GM18858 (cell line): ENCODE measurements around the gene ZNF763.
A peak's percentile ranks its signal among the peaks of the same experiment; 100 is the strongest.
"Not testable (repeated sequence)": the region's sequence is repeated elsewhere in the genome, so short reads cannot be mapped to it uniquely, and the experiment has no call there.

ENCODE experiments used
- ATAC-seq: cut with Tn5 transposase; IDR thresholded peaks from one replicate; pipeline ENCODE4 v1.9.1; 2021; ENCODE audit not compliant: unreplicated experiment

The ZNF763 gene

DNA sequence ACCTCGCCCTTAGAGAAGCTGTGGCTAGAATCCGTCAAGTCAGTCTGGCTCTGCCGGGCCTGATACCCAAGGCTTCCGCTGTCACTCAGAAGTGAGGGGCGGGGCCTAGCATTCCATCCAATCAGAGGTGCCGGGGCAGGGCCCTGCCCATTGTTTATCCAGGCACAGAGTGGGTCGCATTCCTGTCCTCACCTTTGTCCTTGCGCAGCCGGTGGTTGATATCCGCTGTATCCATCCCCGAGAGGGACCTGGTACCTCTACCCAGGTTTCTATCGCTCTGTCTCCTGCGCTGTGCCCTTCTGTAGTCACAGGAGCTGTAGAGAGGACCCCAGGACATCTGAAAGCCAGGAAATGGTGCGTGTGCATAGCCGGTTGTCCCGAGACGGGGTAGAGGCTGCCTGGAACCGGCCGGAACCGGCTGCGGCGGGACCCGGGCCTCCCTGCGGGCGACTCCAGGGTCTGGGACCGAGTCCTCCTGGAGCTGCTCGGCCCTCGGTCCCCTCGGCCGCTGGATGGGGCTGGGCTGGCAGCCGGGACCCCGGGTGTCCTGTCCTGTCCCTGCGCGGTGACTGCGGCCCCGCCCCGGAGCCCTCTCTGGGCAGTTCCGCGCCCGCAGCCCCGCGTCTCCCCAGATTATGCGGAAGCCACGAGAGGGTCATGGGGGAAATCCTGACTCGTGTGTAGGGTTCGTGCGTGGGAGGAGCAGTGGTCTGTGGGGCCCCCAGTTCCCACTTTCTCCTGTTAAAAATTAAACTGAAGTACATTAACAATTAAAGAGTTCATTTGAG, at the start of gene ZNF763:
Gene ZNF763, plus strand, starts transcription at position 183 of the 788 bp plus-strand sequence. Its CDS starts 169 bp downstream, at position 352.
- peak; percentile 73 for ATAC-seq

DNA sequence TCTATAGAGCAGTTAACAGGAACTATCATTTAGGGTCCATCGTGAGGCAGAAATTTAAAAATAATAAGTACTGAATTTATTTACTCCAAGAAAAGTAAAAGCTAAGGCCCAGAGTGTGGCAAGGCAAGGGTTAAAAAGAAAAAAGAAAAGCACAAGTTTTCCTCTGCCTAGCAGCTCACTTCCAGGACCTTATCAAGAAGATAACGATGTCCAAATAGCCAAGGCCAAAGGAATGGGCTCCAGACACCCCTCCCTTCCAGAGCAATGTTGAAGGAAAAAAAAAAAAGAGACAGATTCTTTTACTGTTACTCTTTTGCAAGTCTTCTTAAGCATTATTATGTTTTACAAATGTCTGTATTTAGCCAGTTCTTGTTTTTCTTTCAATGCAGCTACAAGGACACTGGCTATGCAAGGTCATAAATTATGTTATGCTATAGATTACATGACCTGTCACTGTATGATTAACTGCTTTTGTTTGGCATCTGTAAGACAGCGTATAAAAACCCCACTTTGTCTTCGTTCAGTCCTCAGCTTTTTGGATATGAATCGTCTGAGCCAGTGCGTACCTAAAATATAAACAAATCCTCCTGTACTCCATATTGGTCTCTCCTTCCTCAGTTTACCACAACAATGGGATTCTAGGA, 42.9 kb upstream of the ZNF763 start:
- no peak for ATAC-seq

DNA sequence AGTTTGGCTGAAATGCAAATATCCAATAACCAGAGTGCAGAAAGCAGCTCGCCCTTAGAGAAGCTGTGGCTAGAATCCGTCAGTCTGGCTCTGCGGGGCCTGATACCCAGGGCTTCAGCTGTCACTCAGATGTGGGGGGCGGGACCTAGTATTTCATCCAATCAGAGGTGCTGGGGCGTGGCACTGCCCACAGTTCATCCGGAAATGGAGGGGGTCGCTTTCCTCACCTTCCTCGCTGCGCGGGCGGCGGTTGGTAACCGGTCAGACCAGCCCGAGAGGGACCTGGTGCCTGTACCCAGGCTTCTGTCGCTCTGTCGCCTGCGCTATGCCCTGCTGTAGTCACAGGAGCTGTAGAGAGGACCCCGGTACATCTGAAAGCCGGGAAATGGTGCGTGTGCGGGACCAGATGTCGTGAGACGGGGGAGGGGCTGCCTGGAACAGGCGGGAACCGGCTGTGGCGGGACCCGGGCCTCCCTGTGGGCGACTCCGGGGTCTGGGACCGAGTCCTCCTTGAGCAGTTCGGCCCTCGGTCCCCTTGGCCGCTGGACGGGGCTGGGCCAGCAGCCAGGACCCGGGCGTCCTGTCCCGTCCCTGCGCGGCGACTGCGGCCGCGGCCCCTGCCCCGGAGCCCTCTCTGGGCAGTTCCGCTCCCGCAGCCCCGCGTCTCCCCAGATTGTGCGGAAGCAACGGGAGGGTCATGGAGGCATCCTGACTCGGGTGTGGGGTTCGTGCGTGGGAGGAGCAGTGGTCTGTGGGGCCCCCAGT, 39.8 kb upstream of the ZNF763 start, which contains the start of gene ZNF700:
Gene ZNF700, plus strand, starts transcription at position 222 of the 765 bp plus-strand sequence. Its CDS starts 104 bp downstream, at position 326.
- peak; percentile 65 for ATAC-seq

DNA sequence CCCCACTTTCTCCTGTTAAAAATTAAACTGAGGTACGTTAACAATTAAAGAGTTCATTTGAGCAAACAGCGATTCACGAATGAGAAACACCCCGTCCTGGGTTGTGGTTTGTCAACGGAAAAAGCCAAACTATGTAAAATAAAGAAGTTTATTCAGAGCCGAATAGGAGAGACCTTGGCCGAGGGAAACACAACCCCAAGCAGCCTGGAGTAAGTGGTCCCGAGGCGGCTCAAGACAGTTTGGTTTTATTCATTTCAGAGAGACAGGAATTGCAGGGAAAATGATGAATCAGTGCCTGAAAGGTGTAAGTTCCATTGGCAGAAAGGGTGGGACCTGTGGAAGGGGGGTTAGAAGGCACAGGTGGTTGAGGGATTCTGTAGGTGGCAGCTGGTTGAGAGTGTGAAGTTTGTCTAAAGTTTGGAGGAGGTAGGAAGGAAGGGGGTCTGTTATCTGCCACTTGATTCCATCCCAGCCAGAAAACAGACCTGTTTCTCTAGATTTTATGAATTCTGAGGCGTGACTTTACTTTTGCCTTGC, 39.1 kb upstream of the ZNF763 start:
- ATAC-seq, result not testable (repeated sequence)

DNA sequence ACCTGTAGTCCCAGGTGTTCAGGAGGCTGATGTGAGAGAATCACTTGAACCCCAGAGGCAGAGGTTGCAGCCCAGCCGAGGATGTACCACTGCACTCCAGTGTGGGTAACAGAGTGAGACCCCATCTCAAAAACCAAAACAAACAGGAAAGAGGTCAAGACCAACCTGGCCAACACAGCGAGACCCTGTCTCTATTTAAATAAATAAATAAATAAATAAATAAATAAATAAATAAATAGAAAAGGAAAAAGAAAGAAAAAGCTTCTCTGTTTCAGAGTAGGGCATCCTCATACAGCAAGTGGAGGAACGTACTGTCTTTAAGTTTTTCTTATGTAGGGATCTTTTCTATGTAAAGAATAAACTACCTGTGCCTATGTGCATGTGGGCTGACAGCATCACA, 37.6 kb upstream of the ZNF763 start:
- no peak for ATAC-seq

DNA sequence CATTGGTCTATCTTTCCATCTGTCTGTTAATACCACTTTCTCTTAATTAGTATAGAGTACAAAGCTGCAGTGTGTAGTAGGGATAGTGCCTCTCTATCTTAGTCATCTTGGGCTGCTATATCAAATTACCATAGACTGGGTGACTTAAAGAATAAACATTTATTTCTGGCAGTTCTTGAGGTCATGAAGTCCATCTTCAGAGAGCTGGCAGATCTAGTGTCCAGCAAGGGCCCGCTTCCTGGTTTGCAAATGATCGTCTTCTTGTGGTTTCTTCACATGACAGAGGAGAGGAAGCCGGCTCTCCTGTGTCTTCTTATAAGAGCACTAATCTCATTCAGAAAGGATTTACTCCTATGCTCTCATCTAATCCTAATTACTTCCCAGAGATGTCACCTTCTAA, 33.8 kb upstream of the ZNF763 start:
- ATAC-seq, result no peak

DNA sequence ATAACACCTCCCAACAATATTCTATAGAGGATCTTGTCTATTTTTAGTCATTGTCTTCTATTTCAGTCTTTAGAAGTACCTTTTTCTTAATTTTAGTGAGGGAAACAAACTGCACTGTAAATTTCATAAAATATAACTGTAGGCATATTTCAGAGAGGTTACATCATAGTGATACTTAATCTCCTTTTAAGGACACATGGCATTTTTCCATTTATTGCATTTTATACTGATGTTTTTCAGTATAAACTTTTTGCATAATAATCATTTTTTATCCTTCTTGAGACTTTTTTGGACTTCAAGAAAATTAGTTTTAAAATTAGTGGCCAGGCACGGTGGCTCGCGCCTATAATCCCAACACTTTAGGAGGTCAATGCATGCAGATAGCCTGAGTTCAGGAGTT, 33.3 kb upstream of the ZNF763 start:
- no peak for ATAC-seq

DNA sequence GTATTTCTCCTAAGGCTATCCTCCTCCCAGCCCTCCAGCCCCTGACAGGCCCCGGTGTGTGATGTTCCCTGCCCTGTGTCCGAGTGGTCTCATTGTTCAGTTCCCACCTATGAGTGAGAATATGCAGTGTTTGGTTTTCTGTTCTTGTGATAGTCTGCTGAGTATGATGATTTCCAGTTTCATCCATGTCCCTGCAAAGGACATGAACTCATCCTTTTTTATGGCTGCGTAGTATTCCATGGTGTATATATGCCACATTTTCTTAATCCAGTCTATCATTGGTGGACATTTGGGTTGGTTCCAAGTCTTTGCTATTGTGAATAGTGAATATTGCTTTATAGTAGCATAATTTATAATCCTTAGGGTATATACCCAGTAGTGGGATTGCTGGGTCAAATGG, 29.0 kb upstream of the ZNF763 start:
- ATAC-seq, result not testable (repeated sequence)

DNA sequence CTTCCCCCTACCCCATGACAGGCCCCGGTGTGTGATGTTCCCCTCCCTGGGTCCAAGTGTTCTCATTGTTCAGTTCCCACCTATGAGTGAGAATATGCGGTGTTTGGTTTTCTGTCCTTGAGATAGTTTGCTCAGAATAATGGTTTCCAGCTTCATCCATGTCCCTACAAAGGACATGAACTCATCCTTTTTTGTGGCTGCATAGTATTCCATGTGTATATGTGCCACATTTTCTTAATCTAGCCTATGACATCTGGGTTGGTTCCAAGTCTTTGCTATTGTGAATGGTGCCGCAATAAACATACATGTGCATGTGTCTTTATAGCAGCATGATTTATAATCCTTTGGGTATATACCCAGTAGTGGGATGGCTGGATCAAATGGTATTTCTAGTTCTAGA, 26.5 kb upstream of the ZNF763 start:
- ATAC-seq, result not testable (repeated sequence)

DNA sequence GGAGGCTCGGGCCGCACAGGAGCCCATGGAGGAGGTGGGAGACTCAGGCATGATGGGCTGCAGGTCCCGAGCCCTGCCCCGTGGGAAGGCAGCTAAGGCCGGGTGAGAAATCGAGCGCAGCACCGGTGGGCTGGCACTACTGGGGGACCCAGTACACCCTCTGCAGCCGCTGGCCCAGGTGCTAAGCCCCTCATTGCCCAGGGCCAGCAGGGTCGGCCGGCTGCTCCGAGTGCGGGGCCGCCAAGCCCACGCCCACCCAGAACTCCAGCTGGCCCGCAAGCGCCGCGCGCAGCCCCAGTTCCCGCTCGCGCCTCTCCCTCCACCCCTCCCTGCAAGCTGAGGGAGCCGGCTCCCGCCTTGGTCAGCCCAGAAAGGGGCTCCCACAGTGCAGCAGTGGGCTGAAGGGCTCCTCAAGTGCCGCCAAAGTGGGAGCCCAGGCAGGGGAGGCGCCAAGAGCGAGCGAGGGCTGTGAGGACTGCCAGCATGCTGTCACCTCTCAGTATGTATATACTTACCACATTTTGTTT, 23.4 kb upstream of the ZNF763 start:
- ATAC-seq, result not testable (repeated sequence)

DNA sequence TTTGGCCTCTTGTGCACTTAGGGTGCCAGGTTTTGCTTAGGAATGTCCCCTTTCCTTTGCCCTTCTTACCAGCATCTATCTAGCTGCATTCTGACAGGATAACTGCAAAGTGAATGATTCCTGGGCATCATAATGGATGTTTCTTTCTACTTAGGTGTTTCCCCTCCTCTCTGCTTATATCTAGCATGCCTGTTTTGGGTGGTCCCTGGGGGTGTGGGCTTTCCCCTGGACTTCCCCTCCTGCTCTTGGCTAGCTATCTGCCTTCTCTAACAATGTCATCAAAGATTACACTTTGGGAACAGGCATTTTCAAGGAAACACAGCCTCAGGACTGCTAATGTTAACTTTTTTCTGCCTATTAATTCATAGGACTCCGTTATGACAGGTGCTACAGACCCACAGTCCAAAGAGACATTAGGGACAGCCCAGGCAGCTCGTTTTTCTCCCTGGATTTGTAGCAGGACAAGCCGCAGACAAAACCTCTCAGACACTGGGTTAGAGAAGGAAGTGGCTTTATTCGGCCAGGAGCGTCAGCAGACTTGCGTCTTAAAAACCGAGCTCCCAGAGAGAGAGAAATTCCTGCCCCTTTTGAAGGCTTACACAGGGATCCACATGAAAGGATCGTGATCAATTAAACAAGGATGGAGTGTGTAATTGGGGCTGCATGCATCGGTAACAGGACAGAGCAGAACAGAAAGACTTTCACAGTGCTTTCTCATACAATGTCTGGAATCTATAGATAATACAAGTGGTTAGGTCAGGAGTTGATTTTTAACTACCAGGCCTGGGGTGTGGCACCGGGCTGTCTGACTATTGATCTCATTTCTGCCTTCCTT, 22.6 kb upstream of the ZNF763 start:
- no peak for ATAC-seq

DNA sequence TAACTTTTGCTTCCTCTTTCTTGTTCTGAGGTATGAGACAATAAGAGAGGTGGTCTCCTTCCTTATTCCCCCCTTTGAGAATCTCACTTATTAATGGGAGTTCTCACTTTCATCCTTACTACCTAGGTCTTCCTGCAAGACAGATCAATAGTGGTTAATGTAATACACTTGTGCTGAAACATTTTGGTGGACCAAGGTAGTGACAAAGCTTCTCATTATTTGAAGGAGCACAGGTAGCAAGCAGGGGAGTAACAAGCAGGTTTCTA, 22.1 kb upstream of the ZNF763 start:
- no peak for ATAC-seq

DNA sequence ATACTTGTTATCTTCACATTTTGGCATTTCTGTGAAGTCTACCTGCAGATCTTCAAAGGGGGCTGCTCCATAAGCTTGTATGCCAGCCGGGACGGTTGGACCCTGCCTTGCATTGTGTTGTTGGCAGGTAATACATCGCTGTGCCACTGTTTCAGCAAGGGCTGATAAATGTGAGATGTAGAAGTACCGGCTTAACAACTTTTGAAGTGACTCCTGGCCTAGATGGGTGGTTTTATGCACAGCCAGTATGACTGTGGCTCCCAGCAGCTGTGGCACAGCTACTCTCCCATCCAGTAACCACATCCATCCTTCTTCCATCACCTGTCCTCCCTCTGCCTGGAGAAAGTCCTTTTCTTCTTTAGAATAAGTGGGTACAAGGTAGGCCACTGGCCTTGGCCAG, 20.2 kb upstream of the ZNF763 start:
- ATAC-seq, result no peak

DNA sequence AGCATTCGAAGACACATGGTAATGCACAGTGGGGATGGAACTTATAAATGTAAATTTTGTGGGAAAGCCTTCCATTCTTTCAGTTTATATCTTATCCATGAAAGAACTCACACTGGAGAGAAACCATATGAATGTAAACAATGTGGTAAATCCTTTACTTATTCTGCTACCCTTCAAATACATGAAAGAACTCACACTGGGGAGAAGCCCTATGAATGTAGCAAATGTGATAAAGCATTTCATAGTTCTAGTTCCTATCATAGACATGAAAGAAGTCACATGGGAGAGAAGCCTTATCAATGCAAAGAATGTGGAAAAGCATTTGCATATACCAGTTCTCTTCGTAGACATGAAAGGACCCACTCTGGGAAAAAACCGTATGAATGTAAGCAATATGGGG, 16.2 kb upstream of the ZNF763 start:
- no peak for ATAC-seq

DNA sequence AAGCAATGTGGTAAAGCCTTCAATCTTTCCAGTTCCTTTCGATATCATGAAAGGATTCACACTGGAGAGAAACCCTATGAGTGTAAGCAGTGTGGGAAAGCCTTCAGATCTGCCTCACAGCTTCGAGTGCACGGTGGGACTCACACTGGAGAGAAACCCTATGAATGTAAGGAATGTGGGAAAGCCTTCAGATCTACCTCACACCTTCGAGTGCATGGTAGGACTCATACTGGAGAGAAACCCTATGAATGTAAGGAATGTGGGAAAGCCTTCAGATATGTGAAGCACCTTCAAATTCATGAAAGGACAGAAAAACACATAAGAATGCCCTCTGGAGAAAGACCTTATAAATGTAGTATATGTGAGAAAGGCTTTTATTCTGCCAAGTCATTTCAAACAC, 15.6 kb upstream of the ZNF763 start:
- no peak for ATAC-seq

DNA sequence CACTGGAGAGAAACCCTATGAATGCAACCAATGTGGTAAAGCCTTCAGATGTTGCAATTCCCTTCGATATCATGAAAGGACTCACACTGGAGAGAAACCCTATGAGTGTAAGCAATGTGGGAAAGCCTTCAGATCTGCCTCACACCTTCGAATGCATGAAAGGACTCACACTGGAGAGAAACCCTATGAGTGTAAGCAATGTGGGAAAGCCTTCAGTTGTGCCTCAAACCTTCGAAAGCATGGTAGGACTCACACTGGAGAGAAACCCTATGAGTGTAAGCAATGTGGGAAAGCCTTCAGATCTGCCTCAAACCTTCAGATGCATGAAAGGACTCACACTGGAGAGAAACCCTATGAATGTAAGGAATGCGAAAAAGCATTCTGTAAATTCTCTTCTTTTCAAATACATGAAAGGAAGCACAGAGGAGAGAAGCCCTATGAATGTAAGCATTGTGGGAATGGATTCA, 15.2 kb upstream of the ZNF763 start:
- ATAC-seq, result not testable (repeated sequence)

DNA sequence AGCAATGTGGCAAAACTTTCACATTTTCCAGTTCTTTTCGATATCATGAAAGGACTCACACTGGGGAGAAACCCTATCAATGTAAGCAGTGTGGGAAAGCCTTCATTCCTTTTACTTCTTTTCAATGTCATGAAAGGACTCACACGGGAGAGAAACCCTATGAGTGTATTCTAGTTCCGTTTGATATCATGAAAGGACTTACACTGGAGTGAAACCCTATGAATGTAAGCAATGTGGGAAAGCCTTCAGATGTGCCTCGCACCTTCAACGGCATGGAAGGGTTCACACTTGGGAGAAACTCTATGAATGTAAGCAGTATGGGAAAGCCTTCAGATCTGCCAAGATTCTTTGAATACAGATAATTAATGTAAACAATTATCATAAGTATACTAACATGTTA, 14.5 kb upstream of the ZNF763 start:
- no peak for ATAC-seq

DNA sequence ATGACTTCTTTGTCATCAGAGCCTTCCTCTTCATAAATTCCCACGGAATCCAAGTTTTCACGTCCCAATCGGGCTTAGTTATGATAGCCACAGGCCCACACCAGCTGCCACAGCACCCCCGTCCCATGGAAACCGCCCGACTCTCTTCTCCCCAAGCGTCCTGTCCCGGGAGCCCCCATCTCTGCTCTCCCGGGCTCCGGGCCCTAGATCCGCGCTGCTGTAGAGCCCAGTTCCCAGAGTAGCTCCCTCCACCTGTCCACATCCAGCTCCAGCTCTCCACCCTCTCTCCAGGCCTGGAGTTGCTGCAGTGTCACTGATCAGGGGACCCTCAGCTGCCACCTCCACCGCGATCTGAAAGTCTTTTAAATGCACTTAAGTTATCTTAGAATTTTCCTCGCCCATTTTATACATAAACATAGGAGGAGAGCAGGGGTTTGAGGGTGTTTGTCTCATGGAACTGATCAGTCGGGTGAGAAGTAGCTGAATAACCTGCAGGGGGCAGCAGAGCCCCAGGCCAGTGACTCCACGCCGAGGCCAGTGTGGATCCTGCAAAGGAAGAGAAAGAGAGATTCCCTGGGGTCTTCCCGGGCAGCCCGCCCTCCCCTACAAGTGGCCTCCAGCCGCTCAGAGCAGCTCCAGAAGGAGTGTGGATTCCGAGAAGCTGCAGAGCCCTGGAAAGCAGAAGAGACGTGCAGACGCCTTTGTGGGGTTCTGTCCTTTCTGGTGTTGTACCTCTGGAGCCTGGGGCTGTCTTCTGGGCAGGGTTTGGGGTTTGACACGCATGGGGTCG, 1.1 kb upstream of the ZNF763 start:
- ATAC-seq, result no peak

DNA sequence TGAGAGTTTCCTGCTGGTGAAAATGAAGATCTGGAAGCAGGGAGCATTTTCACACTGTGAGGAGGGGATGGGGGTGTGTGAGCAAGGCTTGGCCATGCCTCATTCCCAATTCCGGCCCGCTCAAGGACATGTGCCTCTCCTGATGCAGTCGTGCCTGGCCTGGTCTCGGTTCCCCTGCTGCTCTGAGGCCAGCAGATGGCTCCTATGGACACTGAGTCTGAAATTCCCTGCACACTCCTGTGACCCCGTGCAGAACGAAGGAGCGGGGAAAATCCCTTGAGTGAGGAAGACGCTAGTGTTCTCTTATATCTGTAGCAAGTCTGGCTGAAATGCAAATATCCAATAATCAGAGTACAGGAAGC, 363 bp upstream of the ZNF763 start:
- no peak for ATAC-seq

DNA sequence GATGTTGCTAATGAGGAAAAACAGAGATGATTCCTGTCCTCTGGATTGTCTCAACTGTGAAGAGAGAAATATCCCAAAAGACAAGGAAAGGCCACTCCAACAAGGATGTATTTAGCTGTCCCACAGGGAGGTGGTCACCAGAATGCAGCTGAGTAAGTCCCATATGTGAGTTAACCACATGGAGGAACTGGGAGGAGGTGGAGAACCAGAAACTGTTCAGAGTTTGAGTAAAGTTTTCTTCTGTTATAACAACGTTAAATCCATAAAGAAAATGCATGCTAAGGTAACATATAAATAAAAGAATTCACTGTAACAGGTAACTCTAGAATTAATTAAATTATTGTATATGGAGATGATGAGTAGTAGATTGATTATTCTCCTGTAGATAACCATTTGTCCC, 5.3 kb downstream of the ZNF763 start:
- no peak for ATAC-seq
